GM21515 (cell line): Measurements from ENCODE around the gene TMEM218.

Experiments
- ATAC-seq: cut with Tn5 transposase; IDR thresholded peaks from one replicate; pipeline ENCODE4 v1.9.1; 2021; ENCODE audit not compliant: unreplicated experiment

The TMEM218 gene

DNA sequence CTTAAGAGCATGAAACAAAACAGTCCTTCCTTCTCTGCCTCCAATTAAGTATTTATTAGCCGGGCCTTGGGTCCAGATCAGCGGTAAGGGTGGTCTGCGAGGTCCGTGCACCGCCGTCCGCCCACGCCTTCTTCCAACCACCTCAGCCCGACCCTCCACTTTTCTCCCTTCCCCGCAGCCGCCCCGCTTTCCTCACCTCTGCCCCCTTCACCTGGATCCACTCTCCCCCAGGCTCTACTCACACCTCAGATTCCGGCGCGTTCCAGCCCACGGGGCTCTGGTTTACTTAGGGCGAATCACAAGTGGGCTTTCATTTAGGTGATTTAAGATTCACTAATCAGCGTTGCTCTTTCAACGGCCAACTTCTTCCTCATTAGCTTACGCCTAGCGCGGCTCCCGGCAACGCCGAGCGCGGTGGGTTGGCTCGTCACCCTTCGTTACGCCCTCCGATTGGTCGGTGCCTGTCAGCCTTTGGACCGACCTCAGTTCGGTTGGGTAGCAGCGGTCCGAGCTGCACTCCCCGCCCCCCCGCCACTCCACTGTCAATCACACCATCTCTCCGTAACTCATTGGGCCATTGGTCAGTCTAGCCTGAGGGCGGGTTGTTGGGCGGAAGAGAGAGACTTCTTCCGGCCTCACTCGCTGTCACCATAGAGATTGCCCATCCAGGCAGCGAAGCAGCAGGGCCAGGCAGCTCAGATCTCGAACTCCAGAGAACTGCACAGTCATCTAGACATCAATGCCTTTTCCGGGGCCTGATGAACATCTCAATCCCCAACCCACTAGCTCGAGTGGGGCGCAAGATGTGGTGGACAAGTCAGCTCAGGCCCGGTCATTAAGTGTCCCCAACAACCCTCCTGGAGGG, at the start of gene TMEM218:
Gene TMEM218, minus strand, starts transcription at position 284 of the 865 bp plus-strand sequence. CDS start 9,385 bp downstream, outside the sequence.
- peak; percentile 99 for ATAC-seq

DNA sequence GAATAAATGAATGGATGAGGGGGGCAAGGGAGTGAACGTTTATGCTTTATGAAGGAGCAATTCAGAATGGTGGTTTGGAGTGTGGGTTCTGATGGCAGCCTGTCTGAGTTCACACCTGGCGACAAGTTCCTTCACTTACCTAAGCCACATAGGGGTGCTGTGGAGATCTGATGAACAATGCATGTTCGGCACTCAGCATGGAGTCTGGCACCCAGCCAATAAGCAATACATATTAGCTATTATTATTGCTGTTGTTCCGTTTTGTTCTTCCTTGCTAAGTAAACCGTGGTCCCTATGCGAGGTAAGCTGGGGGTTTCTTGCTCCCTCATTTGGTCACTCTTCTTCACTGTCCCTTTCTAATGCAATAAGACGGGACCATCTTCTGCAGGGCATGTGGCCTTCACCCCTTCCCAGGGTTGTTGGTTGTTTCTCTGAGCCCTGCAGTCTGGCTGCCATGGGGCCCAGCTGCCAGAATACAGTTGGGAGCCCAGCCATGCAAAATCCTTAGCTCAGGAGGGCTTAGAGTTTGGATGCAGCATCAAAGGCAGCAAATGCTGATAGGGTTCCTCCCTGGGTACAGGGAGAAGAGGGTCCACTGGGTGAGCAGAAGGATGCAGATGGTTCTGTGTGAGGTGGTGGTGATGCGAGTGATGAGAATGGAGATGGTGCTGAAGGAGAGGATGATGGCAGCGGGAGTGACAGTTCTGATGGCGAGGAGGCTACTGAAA, 46.7 kb upstream of the TMEM218 start:
- ATAC-seq, result no peak

- ATAC-seq, result no peak
Measured at GRCh38 chr11:125157118-125157733, 45.8 kb upstream of the TMEM218 start.

DNA sequence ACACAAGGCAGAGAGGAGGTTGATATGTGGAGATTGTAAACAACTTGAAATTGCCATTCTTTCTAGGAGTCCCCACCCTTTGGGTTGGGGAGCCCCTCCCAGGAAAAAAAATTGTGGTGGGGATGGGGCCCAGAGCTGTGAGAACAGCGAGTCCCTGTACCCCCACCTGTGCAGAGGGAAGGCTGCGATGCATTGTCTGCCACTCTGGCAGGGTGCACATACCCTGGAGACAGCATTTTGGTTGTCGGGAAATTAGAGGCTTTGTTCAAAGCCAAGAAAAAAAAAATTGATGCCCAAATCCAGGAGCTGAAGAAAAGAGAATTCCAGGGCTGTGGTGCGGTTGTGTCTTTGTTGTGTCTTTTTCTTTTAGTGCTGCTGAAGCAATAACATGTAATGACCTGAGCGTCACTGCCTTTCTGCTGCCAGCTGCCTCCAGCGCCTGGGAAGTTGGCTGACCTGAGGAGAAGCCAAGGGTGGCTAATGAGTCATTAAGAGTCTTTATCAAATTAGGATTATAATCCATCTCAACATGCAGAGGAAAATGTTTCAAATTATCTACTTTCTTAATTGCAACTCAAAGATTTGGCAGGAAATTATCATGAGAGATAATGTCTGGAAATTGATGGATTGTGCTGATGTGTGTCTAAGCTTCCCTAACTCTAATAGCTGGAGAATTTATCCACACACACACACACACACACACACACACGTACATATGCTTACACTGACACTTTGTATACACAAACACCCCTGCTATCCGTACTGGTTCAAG, 45.1 kb upstream of the TMEM218 start:
- ATAC-seq, result no peak

GRCh38 chr11:125155767-125156166, 44.3 kb upstream of the TMEM218 start:
- ATAC-seq, result no peak

DNA sequence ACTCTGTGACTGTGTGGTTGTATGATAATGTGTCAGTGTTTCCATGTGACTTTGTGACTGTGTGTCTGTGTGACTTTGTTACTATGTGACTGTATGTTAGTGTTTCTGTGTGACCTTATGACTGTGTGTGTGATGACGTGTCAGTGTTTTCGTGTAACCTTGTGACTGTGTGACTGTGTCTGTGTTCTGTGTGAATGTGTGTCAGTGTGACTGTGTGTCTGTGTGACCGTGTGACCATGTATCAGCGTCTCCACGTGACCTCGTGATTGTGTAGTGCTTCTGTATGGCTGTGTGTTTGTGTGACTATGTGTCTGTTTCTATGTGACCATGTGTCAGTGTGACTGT, 43.6 kb upstream of the TMEM218 start:
- ATAC-seq, result no peak

DNA sequence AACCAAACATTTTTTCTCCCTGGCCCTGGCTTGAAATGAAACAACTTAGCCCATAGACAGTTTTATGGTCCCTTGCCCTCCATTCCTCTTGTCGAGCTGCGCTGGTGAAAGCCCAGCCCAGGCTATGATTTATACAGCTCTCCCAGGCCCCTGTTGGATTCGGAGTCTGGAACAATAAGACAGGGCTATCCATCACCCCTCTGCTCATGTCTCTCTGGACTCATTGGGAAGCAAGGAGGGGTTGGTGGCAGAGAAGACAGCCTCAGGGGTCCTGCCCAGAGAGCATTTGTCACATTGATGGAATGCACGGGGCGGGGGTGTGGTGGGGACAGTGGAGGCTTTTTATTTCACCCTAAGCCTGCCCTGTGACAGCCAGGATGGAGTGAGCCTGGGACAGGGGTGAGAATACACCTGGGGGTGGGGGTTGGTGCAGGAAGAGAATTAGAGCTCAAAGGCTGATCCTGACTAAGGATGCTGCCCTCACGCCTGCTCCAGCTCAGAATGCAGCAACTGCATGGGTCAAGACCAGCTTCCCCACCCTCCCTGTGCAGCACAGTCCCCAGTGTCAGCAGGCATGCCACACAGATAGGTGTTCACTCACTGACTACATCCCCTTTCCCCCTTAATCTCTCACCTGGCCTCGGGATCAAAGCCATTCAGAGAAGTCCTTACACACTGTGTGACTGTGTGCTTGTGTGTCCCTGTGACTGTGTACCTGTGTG, 43.1 kb upstream of the TMEM218 start:
- no peak for ATAC-seq

- ATAC-seq, result no peak
Measured at GRCh38 chr11:125153837-125154236, 42.4 kb upstream of the TMEM218 start.

GRCh38 chr11:125148743-125149142, 37.3 kb upstream of the TMEM218 start:
- ATAC-seq, result no peak

DNA sequence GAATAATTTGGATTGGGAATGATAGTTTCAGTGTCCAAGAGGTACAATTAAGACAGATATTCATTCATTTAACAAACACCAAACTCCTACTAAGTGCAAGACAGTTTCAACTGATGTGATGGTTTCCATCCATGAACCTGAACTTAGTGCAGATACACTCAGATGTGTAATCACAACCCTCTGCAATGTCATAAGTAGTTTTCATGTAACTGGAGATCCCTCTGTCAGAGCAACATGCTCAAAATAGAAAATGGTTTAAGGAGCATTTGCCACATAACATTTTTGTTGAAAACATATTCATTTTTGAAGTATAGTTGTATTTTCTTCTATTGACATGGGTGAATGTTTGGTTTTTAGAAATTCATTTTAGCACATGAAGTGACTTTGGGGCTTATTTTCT, 36.6 kb upstream of the TMEM218 start:
- no peak for ATAC-seq

- no peak for ATAC-seq
Measured at GRCh38 chr11:125147280-125147679, 35.9 kb upstream of the TMEM218 start.

DNA sequence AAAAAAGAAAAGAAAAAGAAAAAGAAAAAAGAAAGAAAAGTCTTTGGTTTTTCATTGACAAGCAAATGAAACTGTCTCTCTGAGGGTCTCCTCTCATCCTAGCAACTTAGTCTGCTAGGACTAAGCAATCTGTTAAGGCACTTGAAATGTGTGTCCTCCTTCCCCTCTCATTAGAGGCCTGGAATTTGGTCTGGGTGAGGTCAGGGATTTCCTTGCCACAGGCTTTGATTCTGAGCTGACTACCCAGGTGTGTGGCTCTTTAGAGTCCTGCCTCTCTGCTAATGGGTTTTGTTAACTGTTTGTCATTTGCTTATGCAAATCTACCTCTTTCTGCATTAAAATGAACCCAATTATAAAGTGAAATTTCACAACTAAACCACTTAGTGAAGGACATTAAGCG, 34.8 kb upstream of the TMEM218 start:
- ATAC-seq, result no peak

- ATAC-seq, result peak; percentile 77
Measured at GRCh38 chr11:125141686-125142535, 30.5 kb upstream of the TMEM218 start.

GRCh38 chr11:125141178-125141577, 29.8 kb upstream of the TMEM218 start:
- ATAC-seq, result no peak

- no peak for ATAC-seq
Measured at GRCh38 chr11:125140233-125140632, 28.8 kb upstream of the TMEM218 start.

DNA sequence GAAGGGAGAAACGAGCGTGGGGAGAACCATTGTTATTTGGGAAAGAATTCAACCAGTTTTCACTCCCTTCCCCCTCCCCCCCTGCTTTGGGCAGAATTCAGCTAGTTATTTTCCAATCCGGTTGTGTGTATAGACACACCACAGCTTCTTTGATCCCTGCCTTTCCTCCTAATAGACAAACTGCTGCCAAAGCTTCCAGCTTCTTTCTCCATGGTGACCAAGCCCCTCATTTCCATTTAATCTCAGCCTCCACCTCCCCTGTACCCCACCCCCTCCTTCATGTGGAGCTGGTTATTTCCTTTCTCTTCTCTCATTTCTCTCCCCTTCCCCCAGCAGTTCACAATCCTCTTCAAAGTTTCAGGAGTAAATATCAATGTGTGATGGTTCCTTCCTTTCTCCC, 28.4 kb upstream of the TMEM218 start:
- ATAC-seq, result no peak

DNA sequence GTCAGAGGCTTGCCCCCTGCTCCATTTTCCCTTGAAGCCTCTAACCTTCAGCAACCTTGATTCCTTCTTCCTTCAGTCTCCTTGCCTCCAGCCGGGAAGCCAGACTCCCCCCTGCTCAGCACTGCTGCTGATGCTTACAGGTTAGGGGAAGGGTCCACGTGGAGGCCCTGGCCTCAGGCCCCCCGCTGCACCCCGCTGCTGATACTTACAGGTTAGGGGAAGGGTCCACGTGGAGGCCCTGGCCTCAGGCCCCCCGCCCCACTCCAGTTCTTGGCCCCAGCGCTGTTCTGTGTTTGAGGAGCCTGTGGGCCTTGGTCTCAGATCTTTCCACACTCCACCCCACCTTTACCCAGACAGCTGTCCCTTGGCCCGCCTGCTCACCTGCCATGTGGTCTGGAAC, 27.5 kb upstream of the TMEM218 start:
- ATAC-seq, result no peak

DNA sequence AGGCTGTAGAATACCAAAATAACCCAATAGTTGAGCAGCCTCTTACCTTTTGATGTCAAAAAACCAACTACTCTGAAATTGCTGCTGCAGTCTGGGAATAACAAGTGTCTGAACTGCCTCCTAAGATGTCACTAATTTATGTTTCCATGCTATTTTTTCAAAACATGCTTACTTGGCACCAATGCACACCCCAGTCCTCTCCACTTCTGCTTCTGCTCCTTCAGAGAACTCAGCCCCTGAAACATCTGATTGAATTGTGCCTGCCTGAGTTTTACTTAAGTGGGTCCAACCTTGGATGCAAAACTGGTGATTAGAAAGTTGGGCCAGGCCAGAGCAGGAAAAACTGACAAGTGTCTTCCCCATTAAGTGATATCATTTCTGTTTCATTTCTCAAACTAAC, 24.6 kb upstream of the TMEM218 start:
- no peak for ATAC-seq

DNA sequence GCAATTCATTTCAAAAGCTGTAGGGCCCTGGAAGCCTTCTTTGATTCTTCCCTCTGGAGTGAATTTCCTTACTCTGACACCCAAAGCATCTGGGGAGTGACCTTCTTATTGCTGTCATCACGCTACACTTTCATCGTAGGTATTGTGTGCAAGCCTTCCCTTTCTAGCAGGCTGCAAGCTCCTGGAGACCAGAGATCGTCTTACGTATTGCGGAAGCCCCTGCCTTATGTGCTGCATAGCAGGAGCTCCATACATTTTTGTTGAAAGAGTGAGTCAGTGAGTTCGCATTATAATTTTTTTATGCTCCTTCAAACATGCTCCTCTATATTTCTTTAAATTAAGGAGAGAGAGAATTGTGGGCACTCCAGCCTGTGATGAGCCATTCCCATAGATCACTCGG, 21.2 kb upstream of the TMEM218 start:
- no peak for ATAC-seq

- no peak for ATAC-seq
Measured at GRCh38 chr11:125132071-125132470, 20.6 kb upstream of the TMEM218 start.
